Activated CD8-positive, alpha-beta memory T cell treated with anti-CD3 and anti-CD28 coated beads, Interleukin-2, amount 10 ng/mL, durations not matched to agents 7 days and 5 days (primary cell): ENCODE measurements around the gene TMEM120A. TPM values are rescaled to one million over a fixed set of nuclear protein-coding genes. Genes with fewer than 3 reads are reported as not detected.
"Not testable (repeated sequence)": the region's sequence is repeated elsewhere in the genome, so short reads cannot be mapped to it uniquely, and the experiment has no call there.

ENCODE experiments used
- ATAC-seq: fragments of 150-1000 bp; cut with Tn5 transposase; one replicate; pipeline ENCODE4 v1.10.0; 2021; ENCODE audit warnings: moderate library complexity
- CTCF ChIA-PET: fragments of 350-600 bp; sonication (Branson Sonifier 250); formaldehyde crosslinking; loops from one replicate; lab custom pipeline; 2021; ENCODE audit warnings: antibody characterized with exemption; lab: Charles Lee
- DNase-seq: peaks from one replicate; pipeline ENCODE4 v3.0.0-alpha.2; 2020
- H3K27ac Mint-ChIP-seq: one replicate; pipeline ENCODE4 v1.8.0; 2021; ENCODE audit warnings: mild to moderate bottlenecking, mixed read lengths
- H3K27me3 Mint-ChIP-seq: one replicate; pipeline ENCODE4 v1.8.0; 2021; ENCODE audit warnings: mixed read lengths
- H3K36me3 Mint-ChIP-seq: one replicate; pipeline ENCODE4 v1.8.0; 2021; ENCODE audit warnings: mild to moderate bottlenecking, mixed read lengths
- H3K4me1 Mint-ChIP-seq: one replicate; pipeline ENCODE4 v1.8.0; 2021; ENCODE audit warnings: mixed read lengths
- H3K4me3 Mint-ChIP-seq: one replicate; pipeline ENCODE4 v1.8.0; 2021; ENCODE audit warnings: mild to moderate bottlenecking, moderate library complexity, mixed read lengths
- H3K9me3 Mint-ChIP-seq: one replicate; pipeline ENCODE4 v1.8.0; 2022; ENCODE audit warnings: low read depth, mixed read lengths
- total RNA-seq, 2 experiments: library from RNA; stranded (reverse); gene quantifications; one replicate each; pipeline ENCODE4 v1.2.3, GENCODE V29; 2021

Gene TMEM120A
- total RNA-seq, 2 experiments from 2014 or later, result 25.4 to 27.0 TPM

- Mint-ChIP-seq H3K9me3 (no peaks in the 10 kb centered on the region), H3K27ac (peak overlapping the region; percentile 75), H3K36me3 (peaks cover 29% of the 10 kb centered on the region), H3K4me1 (peaks cover 25% of the 10 kb centered on the region), H3K27me3 (no peaks in the 10 kb centered on the region), H3K4me3 (no peak overlapping the region)
- ATAC-seq (no peak), DNase-seq (no peak)
- CTCF ChIA-PET, result interaction anchor here (0.7 to 3.2 kb wide), 3 partner anchors 10 to 143 kb away, joined by 4 to 16 read pairs (median 15); no protein-coding TSS in a partner anchor
Observed at GRCh38 chr7:76009672-76010600, 15.5 kb upstream of the TMEM120A start.

- peak; percentile 68 for ATAC-seq
- H3K4me3 Mint-ChIP-seq, result peak overlapping the region; percentile 38
Observed at GRCh38 chr7:76008156-76008687, 13.8 kb upstream of the TMEM120A start.

GRCh38 chr7:76005004-76005403 lies 10.6 kb upstream of the TMEM120A start:
- CTCF ChIA-PET, result interaction anchor here (2.2 kb wide), 1 partner anchor 15 kb away, joined by 6 read pairs; no protein-coding TSS in a partner anchor
- not testable (repeated sequence) for H3K27me3 Mint-ChIP-seq, H3K9me3 Mint-ChIP-seq, H3K27ac Mint-ChIP-seq, ATAC-seq, DNase-seq, H3K4me3 Mint-ChIP-seq
- Mint-ChIP-seq H3K4me1 (peaks cover 22% of the 10 kb centered on the region), H3K36me3 (peaks cover 27% of the 10 kb centered on the region)

More at GRCh38 chr7:76008156-76008687, 13.8 kb upstream of the TMEM120A start:
- peak; percentile 71 for DNase-seq
- Mint-ChIP-seq H3K27ac (peak overlapping the region; percentile 66), H3K36me3 (peaks cover 31% of the 10 kb centered on the region), H3K9me3 (no peaks in the 10 kb centered on the region), H3K27me3 (no peaks in the 10 kb centered on the region), H3K4me1 (peaks cover 25% of the 10 kb centered on the region)
- CTCF ChIA-PET, result interaction anchor here (0.7 to 3.2 kb wide), 3 partner anchors 11 to 41 kb away, joined by 3 to 15 read pairs (median 5); no protein-coding TSS in a partner anchor

- H3K9me3 Mint-ChIP-seq, result no peaks in the 10 kb centered on the region
- CTCF ChIA-PET, result interaction anchor here (0.6 to 2.2 kb wide), 3 partner anchors 10 to 143 kb away, joined by 3 to 6 read pairs (median 3); no protein-coding TSS in a partner anchor
- H3K27ac Mint-ChIP-seq, result no peak overlapping the region
- DNase-seq (no peak), ATAC-seq (no peak)
- H3K4me3 Mint-ChIP-seq, result no peak overlapping the region
- H3K27me3 Mint-ChIP-seq, result no peaks in the 10 kb centered on the region
- H3K36me3 Mint-ChIP-seq, result peaks cover 35% of the 10 kb centered on the region
- peaks cover 12% of the 10 kb centered on the region for H3K4me1 Mint-ChIP-seq
Observed at GRCh38 chr7:76003351-76003750, 9.0 kb upstream of the TMEM120A start.

- H3K4me3 Mint-ChIP-seq, result no peak overlapping the region
- H3K27me3 Mint-ChIP-seq, result no peaks in the 10 kb centered on the region
- no peak for ATAC-seq
- CTCF ChIA-PET, result interaction anchor here (0.6 to 2.2 kb wide), 2 partner anchors 18 to 142 kb away, joined by 3 to 6 read pairs; no protein-coding TSS in a partner anchor
- peaks cover 34% of the 10 kb centered on the region for H3K36me3 Mint-ChIP-seq
- peaks cover 10% of the 10 kb centered on the region for H3K4me1 Mint-ChIP-seq
- no peak overlapping the region for H3K27ac Mint-ChIP-seq
- no peak for DNase-seq
- no peaks in the 10 kb centered on the region for H3K9me3 Mint-ChIP-seq
Observed at GRCh38 chr7:76002822-76003221, 8.4 kb upstream of the TMEM120A start.

GRCh38 chr7:76002139-76002538 lies 7.7 kb upstream of the TMEM120A start:
- ATAC-seq, result no peak
- peaks cover 13% of the 10 kb centered on the region for H3K4me1 Mint-ChIP-seq
- H3K27ac Mint-ChIP-seq, result no peak overlapping the region
- CTCF ChIA-PET, result no interaction called here
- H3K36me3 Mint-ChIP-seq, result peaks cover 35% of the 10 kb centered on the region
- H3K4me3 Mint-ChIP-seq, result no peak overlapping the region
- no peak for DNase-seq
- no peaks in the 10 kb centered on the region for H3K27me3 Mint-ChIP-seq
- H3K9me3 Mint-ChIP-seq, result no peaks in the 10 kb centered on the region

- Mint-ChIP-seq H3K36me3 (peaks cover 37% of the 10 kb centered on the region), H3K27ac (no peak overlapping the region), H3K4me1 (peaks cover 19% of the 10 kb centered on the region), H3K9me3 (no peaks in the 10 kb centered on the region), H3K4me3 (no peak overlapping the region), H3K27me3 (no peaks in the 10 kb centered on the region)
- ATAC-seq (no peak), DNase-seq (no peak)
- CTCF ChIA-PET, result no interaction called here
Observed at GRCh38 chr7:76000566-76000965, 6.2 kb upstream of the TMEM120A start.

- ATAC-seq (no peak), DNase-seq (no peak)
- Mint-ChIP-seq H3K4me1 (peaks cover 24% of the 10 kb centered on the region), H3K9me3 (no peaks in the 10 kb centered on the region), H3K27me3 (no peaks in the 10 kb centered on the region), H3K4me3 (no peak overlapping the region), H3K27ac (no peak overlapping the region), H3K36me3 (peaks cover 23% of the 10 kb centered on the region)
- CTCF ChIA-PET, result interaction anchor here (1.0 kb wide), 2 partner anchors 21 to 23 kb away, joined by 3 read pairs; no protein-coding TSS in a partner anchor
Observed at GRCh38 chr7:75998038-75998437, 3.6 kb upstream of the TMEM120A start.

- H3K27me3 Mint-ChIP-seq, result no peaks in the 10 kb centered on the region
- DNase-seq (no peak), ATAC-seq (no peak)
- no peak overlapping the region for H3K27ac Mint-ChIP-seq
- no peaks in the 10 kb centered on the region for H3K9me3 Mint-ChIP-seq
- H3K36me3 Mint-ChIP-seq, result peaks cover 20% of the 10 kb centered on the region
- H3K4me3 Mint-ChIP-seq, result no peak overlapping the region
- CTCF ChIA-PET, result no interaction called here
- peaks cover 24% of the 10 kb centered on the region for H3K4me1 Mint-ChIP-seq
Observed at GRCh38 chr7:75996476-75996875, 2.1 kb upstream of the TMEM120A start.

GRCh38 chr7:75995996-75996395 lies 1.6 kb upstream of the TMEM120A start:
- H3K27me3 Mint-ChIP-seq, result no peaks in the 10 kb centered on the region
- peaks cover 20% of the 10 kb centered on the region for H3K36me3 Mint-ChIP-seq
- no peak overlapping the region for H3K4me3 Mint-ChIP-seq
- H3K27ac Mint-ChIP-seq, result no peak overlapping the region
- CTCF ChIA-PET, result interaction anchor here (0.7 kb wide), 1 partner anchor 147 kb away, joined by 3 read pairs; no protein-coding TSS in a partner anchor
- peaks cover 24% of the 10 kb centered on the region for H3K4me1 Mint-ChIP-seq
- no peak for ATAC-seq
- no peak for DNase-seq
- no peaks in the 10 kb centered on the region for H3K9me3 Mint-ChIP-seq

- DNase-seq (no peak), ATAC-seq (no peak)
- Mint-ChIP-seq H3K9me3 (no peaks in the 10 kb centered on the region), H3K4me3 (peak overlapping the region; percentile 70), H3K36me3 (peaks cover 18% of the 10 kb centered on the region), H3K27ac (peak overlapping the region; percentile 36), H3K27me3 (no peaks in the 10 kb centered on the region), H3K4me1 (peaks cover 28% of the 10 kb centered on the region)
- CTCF ChIA-PET, result interaction anchor here (0.7 to 1.4 kb wide), 5 partner anchors 23 to 148 kb away, joined by 3 read pairs; no protein-coding TSS in a partner anchor
Observed at GRCh38 chr7:75995052-75995471, 667 bp upstream of the TMEM120A start.

- Mint-ChIP-seq H3K9me3 (no peaks in the 10 kb centered on the region), H3K36me3 (peaks cover 15% of the 10 kb centered on the region), H3K4me1 (peaks cover 31% of the 10 kb centered on the region), H3K27ac (no peak overlapping the region), H3K27me3 (no peaks in the 10 kb centered on the region), H3K4me3 (peak overlapping the region; percentile 70)
- CTCF ChIA-PET, result interaction anchor here (1.2 to 2.6 kb wide), 3 partner anchors 22 to 127 kb away, joined by 3 to 8 read pairs (median 3); no protein-coding TSS in a partner anchor
- ATAC-seq (peak; percentile 21), DNase-seq (peak; percentile 52)
Observed at GRCh38 chr7:75993689-75994387, 557 bp downstream of the TMEM120A start.
